Measurements from ENCODE around the gene FERMT2.
"Not testable (repeated sequence)": the region's sequence is repeated elsewhere in the genome, so short reads cannot be mapped to it uniquely, and the experiment has no call there.

The FERMT2 gene

GRCh38 chr14:52864893-52865292, 86.0 kb downstream of the FERMT2 start:
- not testable (repeated sequence) for DNase-seq (ENCODE audit: low read depth in 2 of 3, low spot score in 2 of 3)

- no peak for DNase-seq (ENCODE audit: low read depth in 2 of 3, low spot score in 2 of 3)
Observed at GRCh38 chr14:52863334-52863700, 87.5 kb downstream of the FERMT2 start.

- DNase-seq (ENCODE audit: low read depth in 2 of 3, low spot score in 2 of 3) = no peak
Observed at GRCh38 chr14:52862632-52863333, 88.1 kb downstream of the FERMT2 start.

GRCh38 chr14:52861403-52861802, 89.4 kb downstream of the FERMT2 start:
- DNase-seq (ENCODE audit: low read depth in 2 of 3, low spot score in 2 of 3) = no peak

- no peak for DNase-seq (ENCODE audit: low read depth in 2 of 3, low spot score in 2 of 3)
Observed at GRCh38 chr14:52860910-52861309, 89.9 kb downstream of the FERMT2 start.

GRCh38 chr14:52860209-52860608, 90.6 kb downstream of the FERMT2 start:
- no peak for DNase-seq (ENCODE audit: low read depth in 2 of 3, low spot score in 2 of 3)

GRCh38 chr14:52856139-52856538, 94.7 kb downstream of the FERMT2 start:
- DNase-seq (ENCODE audit: low read depth in 2 of 3, low spot score in 2 of 3) = no peak

- no peak for DNase-seq (ENCODE audit: low read depth in 2 of 3, low spot score in 2 of 3)
Observed at GRCh38 chr14:52853522-52853854, 97.4 kb downstream of the FERMT2 start.

- no peak for DNase-seq (ENCODE audit: low read depth in 2 of 3, low spot score in 2 of 3)
Observed at GRCh38 chr14:52852810-52853521, 97.9 kb downstream of the FERMT2 start.

- DNase-seq (ENCODE audit: low read depth in 2 of 3, low spot score in 2 of 3) = no peak
Observed at GRCh38 chr14:52850451-52850909, 100.4 kb downstream of the FERMT2 start.

- DNase-seq (ENCODE audit: low read depth in 2 of 3, low spot score in 2 of 3) = no peak
Observed at GRCh38 chr14:52848626-52849025, 102.2 kb downstream of the FERMT2 start.

- DNase-seq (ENCODE audit: low read depth in 2 of 3, low spot score in 2 of 3) = no peak
Observed at GRCh38 chr14:52846591-52846990, 104.3 kb downstream of the FERMT2 start.

GRCh38 chr14:52845081-52845480, 105.8 kb downstream of the FERMT2 start:
- DNase-seq (ENCODE audit: low read depth in 2 of 3, low spot score in 2 of 3) = no peak

- DNase-seq (ENCODE audit: low read depth in 2 of 3, low spot score in 2 of 3) = no peak
Observed at GRCh38 chr14:52844262-52845060, 106.4 kb downstream of the FERMT2 start.

GRCh38 chr14:52840877-52841276, 110.0 kb downstream of the FERMT2 start:
- no peak for DNase-seq (ENCODE audit: low read depth in 2 of 3, low spot score in 2 of 3)

GRCh38 chr14:52837451-52837850, 113.4 kb downstream of the FERMT2 start:
- DNase-seq (ENCODE audit: low read depth in 2 of 3, low spot score in 2 of 3) = no peak

GRCh38 chr14:52836063-52836462, 114.8 kb downstream of the FERMT2 start:
- no peak for DNase-seq (ENCODE audit: low read depth in 2 of 3, low spot score in 2 of 3)

GRCh38 chr14:52835122-52835903, 115.5 kb downstream of the FERMT2 start:
- DNase-seq (ENCODE audit: low read depth in 2 of 3, low spot score in 2 of 3) = no peak

- no peak for DNase-seq (ENCODE audit: low read depth in 2 of 3, low spot score in 2 of 3)
Observed at GRCh38 chr14:52834440-52834842, 116.4 kb downstream of the FERMT2 start.

- DNase-seq (ENCODE audit: low read depth in 2 of 3, low spot score in 2 of 3) = no peak
Observed at GRCh38 chr14:52833891-52834290, 117.0 kb downstream of the FERMT2 start.

- DNase-seq (ENCODE audit: low read depth in 2 of 3, low spot score in 2 of 3) = no peak
Observed at GRCh38 chr14:52829527-52830185, 121.2 kb downstream of the FERMT2 start.
